Natural killer cell treated with Interleukin-12 subunit alpha and Interleukin-12 subunit beta and Interleukin-15 and Interleukin-18, amount 100 ng/mL, for 72 hours (primary cell): ENCODE results near the gene MC4R. TPM values are rescaled to one million over a fixed set of nuclear protein-coding genes. Genes with fewer than 3 reads are reported as not detected.
A peak's percentile ranks its signal among the peaks of the same experiment; 100 is the strongest.

Experiments used
- ATAC-seq, 2 donors: fragments of 150-1000 bp; cut with Tn5 transposase in 1 of 2; sonication (Bioruptor Pico), chemical (Tn5 transposase) in 1 of 2; 2 replicates each; pipeline ENCODE4 v1.10.0; 2021
- DNase-seq: peaks from one replicate; pipeline ENCODE4 v3.0.0; 2022; ENCODE audit warnings: low spot score
- H3K27ac Mint-ChIP-seq, 2 donors: 1 replicate in 1 of 2; 2 replicates in 1 of 2; pipeline ENCODE4 v1.8.0; 2022; ENCODE audit warnings: mixed read lengths in 2 of 2, mild to moderate bottlenecking in 1 of 2, moderate library complexity in 1 of 2
- H3K27me3 Mint-ChIP-seq, 2 donors: 1 replicate in 1 of 2; 2 replicates in 1 of 2; pipeline ENCODE4 v1.8.0; 2022; ENCODE audit warnings: mixed read lengths in 2 of 2
- H3K36me3 Mint-ChIP-seq: one replicate; pipeline ENCODE4 v1.8.0; 2022; ENCODE audit warnings: mixed read lengths
- H3K4me1 Mint-ChIP-seq, 2 donors: 1 replicate in 1 of 2; 2 replicates in 1 of 2; pipeline ENCODE4 v1.8.0; 2022; ENCODE audit warnings: low read depth in 2 of 2, mixed read lengths in 2 of 2, mild to moderate bottlenecking in 1 of 2
- H3K4me3 Mint-ChIP-seq: one replicate; pipeline ENCODE4 v1.8.0; 2022; ENCODE audit warnings: mixed read lengths
- H3K9me3 Mint-ChIP-seq: 2 replicates; pipeline ENCODE4 v1.8.0; 2022; ENCODE audit warnings: mixed read lengths
- total RNA-seq, 2 donors: library from RNA; stranded (reverse); gene quantifications; one replicate each; pipeline ENCODE4 v1.2.3, GENCODE V29; 2022

The MC4R gene
- total RNA-seq, 2 donors from 2014 or later = not detected

- Mint-ChIP-seq H3K4me1 (no peaks in the 10 kb centered on the region), H3K4me3 (no peak overlapping the region), H3K27ac (no peak overlapping the region), H3K27me3 (no peaks in the 10 kb centered on the region), H3K9me3 (peaks cover 4% of the 10 kb centered on the region), H3K36me3 (no peaks in the 10 kb centered on the region)
- DNase-seq (no peak), ATAC-seq (no peak)
Measured at GRCh38 chr18:60377778-60378469, 5.3 kb upstream of the MC4R start.

- Mint-ChIP-seq H3K27me3 (no peaks in the 10 kb centered on the region), H3K27ac (no peak overlapping the region), H3K9me3 (peaks cover 7% of the 10 kb centered on the region), H3K4me3 (no peak overlapping the region), H3K36me3 (no peaks in the 10 kb centered on the region), H3K4me1 (no peaks in the 10 kb centered on the region)
- peak; percentile 38 to 40 for ATAC-seq
- no peak for DNase-seq
Measured at GRCh38 chr18:60372132-60372531, 443 bp downstream of the MC4R start.

- Mint-ChIP-seq H3K4me3 (no peak overlapping the region), H3K36me3 (no peaks in the 10 kb centered on the region), H3K9me3 (peaks cover 4% of the 10 kb centered on the region), H3K27me3 (no peaks in the 10 kb centered on the region), H3K4me1 (no peaks in the 10 kb centered on the region), H3K27ac (no peak overlapping the region)
- DNase-seq = no peak
- ATAC-seq = no peak
Measured at GRCh38 chr18:60358516-60358915, 14.1 kb downstream of the MC4R start.

GRCh38 chr18:60350941-60351340 is 21.6 kb downstream of the MC4R start:
- DNase-seq = no peak
- no peak for ATAC-seq
- no peaks in the 10 kb centered on the region for H3K4me1 Mint-ChIP-seq
- no peaks in the 10 kb centered on the region for H3K36me3 Mint-ChIP-seq
- H3K27ac Mint-ChIP-seq = no peak overlapping the region
- H3K4me3 Mint-ChIP-seq = no peak overlapping the region
- no peaks in the 10 kb centered on the region for H3K27me3 Mint-ChIP-seq
- peaks cover 10% of the 10 kb centered on the region for H3K9me3 Mint-ChIP-seq

GRCh38 chr18:60350150-60350549 is 22.4 kb downstream of the MC4R start:
- no peaks in the 10 kb centered on the region for H3K27me3 Mint-ChIP-seq
- no peak overlapping the region for H3K4me3 Mint-ChIP-seq
- no peak overlapping the region for H3K27ac Mint-ChIP-seq
- DNase-seq (no peak), ATAC-seq (no peak)
- peaks cover 11% of the 10 kb centered on the region for H3K9me3 Mint-ChIP-seq
- no peaks in the 10 kb centered on the region for H3K4me1 Mint-ChIP-seq
- H3K36me3 Mint-ChIP-seq = no peaks in the 10 kb centered on the region

- Mint-ChIP-seq H3K27ac (no peak overlapping the region), H3K4me3 (no peak overlapping the region), H3K4me1 (no peaks in the 10 kb centered on the region), H3K9me3 (peaks cover 11% of the 10 kb centered on the region), H3K36me3 (no peaks in the 10 kb centered on the region), H3K27me3 (no peaks in the 10 kb centered on the region)
- no peak for DNase-seq
- ATAC-seq = no peak
Measured at GRCh38 chr18:60347526-60348045, 25.0 kb downstream of the MC4R start.

GRCh38 chr18:60339018-60339417 is 33.6 kb downstream of the MC4R start:
- Mint-ChIP-seq H3K36me3 (peaks cover 5% of the 10 kb centered on the region), H3K4me1 (no peaks in the 10 kb centered on the region), H3K9me3 (peaks cover 15% of the 10 kb centered on the region), H3K27ac (no peak overlapping the region), H3K27me3 (no peaks in the 10 kb centered on the region), H3K4me3 (no peak overlapping the region)
- ATAC-seq = no peak
- DNase-seq = no peak

- Mint-ChIP-seq H3K9me3 (peaks cover 16% of the 10 kb centered on the region), H3K4me3 (no peak overlapping the region), H3K36me3 (peaks cover 5% of the 10 kb centered on the region), H3K27ac (no peak overlapping the region), H3K27me3 (no peaks in the 10 kb centered on the region), H3K4me1 (no peaks in the 10 kb centered on the region)
- ATAC-seq (no peak), DNase-seq (no peak)
Measured at GRCh38 chr18:60331890-60332289, 40.7 kb downstream of the MC4R start.

- ATAC-seq (no peak), DNase-seq (no peak)
- H3K27ac Mint-ChIP-seq = no peak overlapping the region
- H3K27me3 Mint-ChIP-seq = no peaks in the 10 kb centered on the region
- H3K9me3 Mint-ChIP-seq = peaks cover 9% of the 10 kb centered on the region
- peaks cover under 1% of the 10 kb centered on the region for H3K36me3 Mint-ChIP-seq
- no peak overlapping the region for H3K4me3 Mint-ChIP-seq
- no peaks in the 10 kb centered on the region for H3K4me1 Mint-ChIP-seq
Measured at GRCh38 chr18:60329131-60329530, 43.4 kb downstream of the MC4R start.

- ATAC-seq (no peak), DNase-seq (no peak)
- H3K4me1 Mint-ChIP-seq = no peaks in the 10 kb centered on the region
- no peaks in the 10 kb centered on the region for H3K9me3 Mint-ChIP-seq
- H3K4me3 Mint-ChIP-seq = no peak overlapping the region
- H3K27ac Mint-ChIP-seq = no peak overlapping the region
- no peaks in the 10 kb centered on the region for H3K36me3 Mint-ChIP-seq
- H3K27me3 Mint-ChIP-seq = no peaks in the 10 kb centered on the region
Measured at GRCh38 chr18:60327880-60328279, 44.7 kb downstream of the MC4R start.

- H3K27me3 Mint-ChIP-seq = no peaks in the 10 kb centered on the region
Measured at GRCh38 chr18:60322591-60322990, 50.0 kb downstream of the MC4R start.

More at GRCh38 chr18:60322591-60322990, 50.0 kb downstream of the MC4R start:
- no peak overlapping the region for H3K4me3 Mint-ChIP-seq
- no peaks in the 10 kb centered on the region for H3K4me1 Mint-ChIP-seq
- no peak for ATAC-seq
- DNase-seq = no peak
- H3K27ac Mint-ChIP-seq = no peak overlapping the region
- H3K9me3 Mint-ChIP-seq = peaks cover 8% of the 10 kb centered on the region
- no peaks in the 10 kb centered on the region for H3K36me3 Mint-ChIP-seq
